ENCODE data around the gene SSNA1.

Gene SSNA1

DNA sequence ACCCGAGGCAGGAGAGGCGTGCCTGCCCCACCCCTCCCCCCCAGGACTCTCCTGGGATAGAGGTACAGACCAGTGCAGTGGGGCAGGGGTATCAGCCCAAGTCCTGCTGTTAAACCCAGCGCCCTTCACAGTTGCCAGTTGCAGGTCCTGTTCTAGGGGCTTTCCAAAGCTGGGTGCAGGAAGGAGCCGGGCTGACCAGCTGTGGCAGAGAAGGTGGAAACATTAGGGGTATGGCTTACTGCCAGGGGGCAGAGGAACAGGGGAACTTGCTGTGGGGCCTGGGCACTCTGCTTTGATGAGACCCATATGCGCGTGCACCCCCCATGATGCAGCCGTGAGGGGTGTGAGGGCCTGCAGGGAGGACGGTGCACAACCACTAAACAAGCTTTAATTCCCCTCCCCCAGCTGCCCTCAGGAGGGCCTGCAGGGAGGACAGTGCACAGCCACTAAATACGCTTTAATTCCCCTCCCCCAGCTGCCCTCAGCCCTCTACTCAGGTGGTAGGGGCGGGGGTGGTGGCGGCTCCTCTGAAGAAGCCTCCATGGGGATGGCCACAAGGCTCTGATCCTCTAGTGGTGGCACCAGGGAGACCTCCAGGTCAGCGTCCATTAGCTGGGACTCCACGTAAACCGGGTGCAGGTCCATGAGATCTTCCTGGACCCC lies 17.9 kb upstream of the SSNA1 start:
- peak overlapping the region; percentile 64 for H3K4me3 ChIP-seq (ENCODE audit: low read depth, low read length)
- no peak for DNase-seq (ENCODE audit: low read depth)
- no peak for TF ChIP-seq CTCF (IDR thresholded peaks at IDR 0.05; ENCODE audit: control insufficient read depth, extremely low read depth, insufficient read depth)

DNA sequence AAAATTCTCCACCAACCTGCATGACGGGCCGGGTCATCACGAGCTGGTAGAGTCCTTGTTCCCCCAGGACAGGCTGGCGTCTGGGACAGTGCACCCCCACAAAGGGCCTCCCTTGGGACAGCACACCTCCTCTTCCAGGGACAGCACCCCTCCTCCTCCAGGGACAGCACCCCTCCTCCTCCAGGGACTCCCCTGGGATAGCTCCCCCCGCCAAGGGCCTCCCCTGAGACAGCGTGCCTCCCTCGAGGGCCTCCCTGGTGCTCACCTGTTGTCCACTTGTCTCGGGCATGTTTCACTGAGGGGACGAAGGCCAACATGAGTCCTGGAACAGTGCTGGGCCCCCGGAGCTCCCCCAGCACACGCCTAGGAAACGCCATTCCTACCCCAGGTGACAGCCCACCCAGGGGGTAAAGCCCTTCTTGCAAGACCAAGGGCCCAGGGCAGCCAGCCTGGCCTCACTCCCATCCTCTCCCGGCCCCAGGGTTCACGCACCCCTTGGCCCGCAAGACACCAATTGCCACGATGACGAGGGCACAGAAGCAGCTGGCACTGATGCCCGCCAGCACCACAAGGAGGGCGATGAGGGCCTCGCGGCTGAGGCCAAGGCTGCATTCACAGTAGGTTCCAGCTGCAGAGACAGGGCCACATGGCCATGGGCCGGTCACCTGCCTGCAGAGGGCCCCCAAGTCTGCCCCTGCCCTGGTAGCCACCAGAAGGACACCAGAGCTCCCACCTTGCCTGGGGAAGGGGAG lies 17.2 kb upstream of the SSNA1 start:
- DNase-seq (ENCODE audit: low read depth): no peak
- no peak for TF ChIP-seq CTCF (IDR thresholded peaks at IDR 0.05; ENCODE audit: control insufficient read depth, extremely low read depth, insufficient read depth)
- H3K4me3 ChIP-seq (ENCODE audit: low read depth, low read length): no peak overlapping the region

GRCh38 chr9:137172901-137173795 lies 15.3 kb upstream of the SSNA1 start:
- peak overlapping the region; percentile 36 for H3K4me3 ChIP-seq (ENCODE audit: low read depth, low read length)
- DNase-seq (ENCODE audit: low read depth): peak; percentile 95
- no peak for TF ChIP-seq CTCF (IDR thresholded peaks at IDR 0.05; ENCODE audit: control insufficient read depth, extremely low read depth, insufficient read depth)

- no peak for DNase-seq (ENCODE audit: low read depth)
- no peak for TF ChIP-seq CTCF (IDR thresholded peaks at IDR 0.05; ENCODE audit: control insufficient read depth, extremely low read depth, insufficient read depth)
- H3K4me3 ChIP-seq (ENCODE audit: low read depth, low read length): peak overlapping the region; percentile 36
Measured at GRCh38 chr9:137173796-137174664, 14.4 kb upstream of the SSNA1 start.

- no peak for TF ChIP-seq CTCF (IDR thresholded peaks at IDR 0.05; ENCODE audit: control insufficient read depth, extremely low read depth, insufficient read depth)
- H3K4me3 ChIP-seq (ENCODE audit: low read depth, low read length): no peak overlapping the region
- no peak for DNase-seq (ENCODE audit: low read depth)
Measured at GRCh38 chr9:137174722-137175293, 13.7 kb upstream of the SSNA1 start.
